GM18505 (cell line): ENCODE results near the gene SEC14L6.
"Not testable (repeated sequence)": the region's sequence is repeated elsewhere in the genome, so short reads cannot be mapped to it uniquely, and the experiment has no call there.

Experiments
- ATAC-seq: cut with Tn5 transposase; IDR thresholded peaks from one replicate; pipeline ENCODE4 v1.9.1; 2021; ENCODE audit not compliant: unreplicated experiment
- POLR2A ChIP-seq: IDR thresholded peaks from 4 replicates; pipeline ENCODE4 v1.6.1; 2011; ENCODE audit warnings: borderline replicate concordance; ENCODE audit not compliant: insufficient read depth, insufficient read length; ENCODE audit errors: extremely low read depth

Gene SEC14L6

DNA sequence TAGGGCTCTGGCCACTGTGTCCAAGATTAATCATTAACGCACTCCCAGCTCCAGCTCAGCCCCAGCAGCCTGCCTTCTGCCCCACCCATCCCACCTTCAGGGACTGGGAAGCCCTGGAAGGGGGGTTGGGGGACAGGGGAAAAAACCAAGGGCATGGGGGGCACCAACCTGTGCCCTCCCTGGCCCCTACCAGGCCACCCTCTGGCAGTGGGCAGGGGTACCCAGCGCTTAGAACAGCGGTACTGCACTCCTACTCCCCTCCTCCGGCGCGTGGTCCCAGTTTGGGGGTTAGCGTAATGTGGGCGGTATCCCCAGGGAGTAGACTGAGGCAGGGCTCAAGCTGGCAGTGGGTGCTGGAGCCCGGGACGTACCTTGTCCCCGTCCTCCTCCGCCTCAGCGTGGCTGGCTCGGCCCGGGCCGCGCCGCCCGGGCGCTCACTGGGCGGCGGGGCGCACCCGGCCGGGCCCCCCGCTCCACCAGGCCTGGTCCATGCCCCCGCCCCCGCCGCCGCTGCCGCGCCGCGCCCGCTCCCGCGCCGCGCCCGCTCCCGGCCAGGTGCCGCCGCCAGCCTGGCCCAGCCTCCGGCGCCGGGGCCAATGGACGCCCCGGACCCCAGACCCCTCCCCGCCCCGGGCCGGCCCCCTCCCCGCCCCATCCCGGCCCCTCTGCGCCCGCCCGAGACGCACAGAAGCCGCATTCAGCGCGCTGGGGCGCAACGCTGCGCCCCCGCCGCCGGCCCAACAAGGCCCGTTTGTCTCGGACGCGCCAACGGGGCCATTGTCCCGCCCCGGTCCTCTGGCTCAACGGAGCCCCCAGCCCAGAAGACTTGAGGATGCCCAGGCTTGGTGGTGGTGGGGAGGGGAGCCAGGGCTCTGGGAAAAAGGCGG, 27.8 kb upstream of the SEC14L6 start, which contains the start of gene GAL3ST1:
GAL3ST1 (minus strand) TSS at position 571 of the 887 bp plus-strand sequence. CDS start 17,273 bp downstream, outside the sequence.
- TF ChIP-seq POLR2A: no peak
- ATAC-seq: no peak

DNA sequence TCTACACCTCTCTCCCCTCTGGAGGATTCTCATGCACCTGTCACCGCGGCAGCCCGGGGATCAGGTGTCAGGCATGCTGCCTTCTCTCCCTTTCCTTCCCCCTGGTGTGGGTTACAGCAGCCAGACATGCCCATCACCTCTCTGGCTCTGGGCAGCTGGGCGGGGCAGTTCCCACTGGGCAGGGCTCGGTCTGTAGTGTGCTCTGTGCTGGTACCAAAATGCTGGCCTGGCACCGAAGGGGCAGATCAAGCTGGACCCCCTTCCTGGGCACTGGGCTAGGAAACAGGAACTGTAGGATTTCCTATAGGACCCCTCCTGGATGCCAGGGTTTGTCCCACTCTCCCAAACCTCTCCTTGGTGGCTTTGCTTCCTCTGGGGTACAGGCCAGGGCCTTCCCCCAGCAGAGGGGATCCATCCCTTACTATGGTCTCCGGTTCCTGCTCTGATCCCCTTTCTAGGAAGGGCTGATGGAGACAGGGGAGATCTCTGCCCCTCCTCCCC, 27.1 kb upstream of the SEC14L6 start:
- ATAC-seq: no peak
- TF ChIP-seq POLR2A: no peak

DNA sequence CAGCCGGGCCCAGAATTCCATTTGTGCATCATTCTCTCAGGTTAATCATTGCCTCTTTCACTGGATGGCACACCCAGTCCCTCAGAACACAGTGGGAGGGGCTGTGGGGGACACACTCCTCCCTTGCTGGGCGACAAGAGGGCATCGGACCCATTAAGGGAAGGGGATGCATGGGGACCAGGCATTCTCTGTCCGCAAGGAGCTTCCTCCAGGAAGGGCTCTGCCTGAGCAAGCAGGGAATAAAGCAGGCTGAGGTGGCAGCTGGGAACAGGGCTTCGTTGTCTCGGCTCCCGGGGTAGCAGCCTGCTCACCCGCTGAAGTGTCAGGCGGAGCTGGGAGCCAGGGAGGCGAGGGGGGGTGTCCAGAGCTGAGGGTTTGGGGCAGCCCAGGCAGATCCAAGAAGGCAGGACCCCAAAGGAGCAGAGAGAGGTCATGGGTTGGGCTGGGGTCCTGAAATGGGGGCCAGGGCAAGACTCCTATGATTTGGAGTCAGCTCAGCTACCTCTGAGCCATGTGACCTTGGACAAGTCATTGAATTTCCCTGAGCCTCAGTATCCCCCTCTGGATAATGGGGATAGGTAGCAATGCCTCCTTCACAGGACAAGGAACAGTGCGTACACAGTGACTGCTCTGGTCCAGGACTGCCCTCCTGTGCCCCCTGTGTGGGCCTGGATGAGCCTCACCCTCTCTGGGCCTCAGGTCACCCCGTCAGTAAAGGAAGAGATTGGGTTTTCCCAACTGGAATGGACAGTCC, 26.5 kb upstream of the SEC14L6 start:
- ATAC-seq: no peak
- TF ChIP-seq POLR2A: no peak

- no peak for TF ChIP-seq POLR2A
- no peak for ATAC-seq
These were observed 25.7 kb upstream of the SEC14L6 start for GRCh38 chr22:30572210-30572609.

DNA sequence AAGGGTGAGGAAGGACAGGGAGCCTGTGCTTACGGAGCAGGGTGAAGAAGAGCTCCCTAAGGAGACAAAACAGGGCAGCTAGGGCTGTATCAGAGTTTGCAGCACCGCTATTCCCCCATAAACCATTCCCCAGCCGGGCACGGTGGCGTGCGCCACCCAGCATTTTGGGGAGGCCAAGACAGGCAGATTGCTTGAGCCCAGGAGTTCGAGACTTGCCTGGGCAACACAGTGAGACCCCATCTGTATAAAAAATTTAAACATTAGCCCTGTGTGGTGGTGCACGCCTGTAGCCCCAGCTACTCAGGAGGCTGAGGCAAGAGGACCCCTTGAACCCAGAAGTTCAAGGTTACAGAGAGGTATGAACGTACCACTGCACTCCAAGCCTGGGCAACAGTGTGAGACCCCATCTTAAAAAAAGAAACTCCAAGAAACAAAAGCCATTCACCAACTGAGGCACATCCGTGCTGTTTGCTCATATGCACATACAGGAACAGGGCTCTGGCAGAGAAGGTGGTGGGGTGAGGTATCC, 23.2 kb upstream of the SEC14L6 start:
- no peak for TF ChIP-seq POLR2A

DNA sequence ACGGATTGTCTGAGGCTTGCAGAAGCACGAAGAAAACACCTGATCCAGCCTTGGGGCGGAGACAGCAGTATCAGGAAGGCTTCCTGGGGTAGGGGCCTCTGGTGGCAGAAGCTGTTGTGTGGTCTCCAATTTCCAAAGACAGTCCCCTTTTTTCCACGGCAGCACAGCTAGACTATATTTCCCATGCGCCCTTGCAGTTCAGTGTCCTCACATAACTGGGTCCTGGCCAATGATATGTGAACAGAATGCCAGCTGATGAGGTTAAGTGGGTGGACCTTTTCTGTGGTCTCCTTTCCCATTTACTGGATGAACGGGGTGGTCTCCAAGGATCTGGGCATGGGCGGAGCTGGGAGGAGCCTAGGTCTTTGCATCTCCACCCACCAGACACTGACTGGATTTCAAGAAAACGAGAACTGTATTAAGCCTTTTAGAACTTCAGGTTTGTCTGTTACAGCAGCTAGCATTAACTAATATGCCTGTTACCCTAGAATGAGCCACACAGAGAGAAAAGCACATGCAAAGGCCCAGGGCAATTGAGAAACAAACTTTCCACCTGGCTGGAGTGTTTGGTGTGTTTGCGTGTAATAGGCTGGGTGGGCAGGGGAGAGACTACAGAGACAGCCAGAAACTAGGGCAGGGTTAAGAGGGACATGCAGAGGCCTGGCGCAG, 21.7 kb upstream of the SEC14L6 start:
- ATAC-seq: no peak
- no peak for TF ChIP-seq POLR2A

More for the DNA sequence above, 23.2 kb upstream of the SEC14L6 start:
- ATAC-seq: no peak

GRCh38 chr22:30567277-30567676, 20.7 kb upstream of the SEC14L6 start:
- not testable (repeated sequence) for ATAC-seq

- ATAC-seq: no peak
- no peak for TF ChIP-seq POLR2A
These were observed 19.6 kb upstream of the SEC14L6 start for GRCh38 chr22:30566125-30566524.

DNA sequence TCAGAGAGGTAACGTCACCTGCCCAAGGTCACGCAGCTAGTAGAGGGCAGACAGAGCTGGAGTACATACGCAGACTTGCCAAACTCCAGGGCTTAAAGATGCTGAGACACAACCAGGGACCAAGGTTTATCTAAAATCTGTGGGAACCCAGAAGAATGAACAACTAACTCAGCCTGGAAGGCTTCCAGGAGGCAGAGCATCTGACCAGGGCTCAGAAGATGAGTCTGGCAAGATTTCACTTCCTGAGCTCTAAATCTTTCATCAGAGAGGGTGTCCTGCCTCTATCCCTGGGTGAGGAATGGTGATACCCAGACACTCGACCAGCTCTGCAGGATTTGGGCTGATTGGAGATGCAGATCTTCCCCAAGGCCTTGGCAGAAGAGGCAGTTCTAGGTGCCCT, 18.8 kb upstream of the SEC14L6 start:
- ATAC-seq: no peak
- no peak for TF ChIP-seq POLR2A

- no peak for ATAC-seq
- TF ChIP-seq POLR2A: no peak
These were observed 18.2 kb upstream of the SEC14L6 start for GRCh38 chr22:30564761-30565119.

DNA sequence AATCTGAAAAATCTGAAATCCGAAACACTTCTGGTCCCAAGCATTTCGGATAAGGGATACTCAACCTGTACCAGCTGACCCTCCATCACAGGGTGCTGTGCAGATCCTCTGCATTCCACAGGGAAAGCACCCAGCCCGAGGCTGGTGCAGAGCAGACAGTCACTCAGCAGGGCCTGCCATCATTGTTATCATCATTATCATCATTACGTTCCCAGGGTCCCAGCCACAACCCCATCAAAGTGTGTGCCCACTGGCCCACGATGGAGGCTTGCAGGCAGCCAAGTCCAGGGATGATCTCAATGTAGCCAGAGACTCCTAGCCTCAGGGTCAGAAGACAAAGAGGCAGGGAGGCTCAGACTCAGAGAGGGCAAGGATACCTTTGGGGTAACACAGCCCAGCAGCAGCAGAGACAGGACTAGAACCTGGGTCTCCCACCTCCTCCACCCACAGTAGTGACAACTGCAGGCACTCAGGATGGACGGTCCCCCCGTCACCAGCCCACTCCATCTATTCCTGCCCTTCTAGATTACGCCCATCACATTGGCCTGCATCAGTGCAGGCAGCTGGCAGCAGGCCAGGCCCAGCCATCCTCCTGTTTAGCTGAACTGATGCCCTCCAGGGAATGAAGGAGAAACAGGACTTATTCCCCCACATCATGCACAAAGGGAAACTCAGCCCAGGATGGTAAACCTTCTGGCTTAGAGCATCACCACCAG, 17.7 kb upstream of the SEC14L6 start:
- no peak for ATAC-seq
- no peak for TF ChIP-seq POLR2A

DNA sequence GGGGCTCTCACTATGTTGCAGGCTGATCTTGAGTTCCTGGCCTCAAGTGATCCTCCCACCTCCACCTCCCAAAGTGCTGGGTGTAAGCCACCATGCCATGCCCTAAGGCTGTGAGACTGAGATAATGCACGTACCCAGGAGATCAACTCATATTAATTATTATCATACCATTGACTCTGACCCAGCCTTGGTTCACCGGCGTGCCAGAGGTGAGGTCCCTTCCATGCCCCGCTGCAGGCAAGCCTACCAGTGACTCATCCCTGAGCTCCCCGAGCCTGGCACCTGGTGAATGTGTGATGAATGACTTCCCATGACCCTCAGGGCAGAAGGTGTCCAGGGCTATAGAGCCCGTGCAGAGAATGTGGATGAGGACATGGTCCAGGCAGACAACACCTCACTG, 15.8 kb upstream of the SEC14L6 start:
- no peak for TF ChIP-seq POLR2A
- no peak for ATAC-seq

GRCh38 chr22:30561402-30562189, 15.1 kb upstream of the SEC14L6 start:
- ATAC-seq: no peak
- TF ChIP-seq POLR2A: no peak

GRCh38 chr22:30560643-30561202, 14.2 kb upstream of the SEC14L6 start:
- ATAC-seq: not testable (repeated sequence)
